Measurements from ENCODE around the gene YWHAH.

YWHAH gene

GRCh38 chr22:31926969-31927368 is 17.4 kb upstream of the YWHAH start:
- H3K4me2 ChIP-seq (ENCODE audit: low read depth, low read length, poor library complexity, severe bottlenecking), result no peak overlapping the region
- no peak overlapping the region for H3K9ac ChIP-seq (ENCODE audit: low read length)
- TF ChIP-seq, protein P1, sequence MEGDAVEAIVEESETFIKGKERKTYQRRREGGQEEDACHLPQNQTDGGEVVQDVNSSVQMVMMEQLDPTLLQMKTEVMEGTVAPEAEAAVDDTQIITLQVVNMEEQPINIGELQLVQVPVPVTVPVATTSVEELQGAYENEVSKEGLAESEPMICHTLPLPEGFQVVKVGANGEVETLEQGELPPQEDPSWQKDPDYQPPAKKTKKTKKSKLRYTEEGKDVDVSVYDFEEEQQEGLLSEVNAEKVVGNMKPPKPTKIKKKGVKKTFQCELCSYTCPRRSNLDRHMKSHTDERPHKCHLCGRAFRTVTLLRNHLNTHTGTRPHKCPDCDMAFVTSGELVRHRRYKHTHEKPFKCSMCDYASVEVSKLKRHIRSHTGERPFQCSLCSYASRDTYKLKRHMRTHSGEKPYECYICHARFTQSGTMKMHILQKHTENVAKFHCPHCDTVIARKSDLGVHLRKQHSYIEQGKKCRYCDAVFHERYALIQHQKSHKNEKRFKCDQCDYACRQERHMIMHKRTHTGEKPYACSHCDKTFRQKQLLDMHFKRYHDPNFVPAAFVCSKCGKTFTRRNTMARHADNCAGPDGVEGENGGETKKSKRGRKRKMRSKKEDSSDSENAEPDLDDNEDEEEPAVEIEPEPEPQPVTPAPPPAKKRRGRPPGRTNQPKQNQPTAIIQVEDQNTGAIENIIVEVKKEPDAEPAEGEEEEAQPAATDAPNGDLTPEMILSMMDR (IDR thresholded peaks at IDR 0.05; ENCODE audit: insufficient read depth, low read length, poor library complexity, severe bottlenecking), result no peak
- no peak for TF ChIP-seq EZH2phosphoT487 (conservative IDR thresholded peaks at IDR 0.05; ENCODE audit: low read length)
- H3K9me3 ChIP-seq (ENCODE audit: insufficient read depth, low read length), result no peaks in the 10 kb centered on the region
- H3K27me3 ChIP-seq (ENCODE audit: low read length), result no peaks in the 10 kb centered on the region
- H4K20me1 ChIP-seq (ENCODE audit: low read depth, low read length), result no peaks in the 10 kb centered on the region
- no peaks in the 10 kb centered on the region for H3K9me2 ChIP-seq (replicated peaks; ENCODE audit: insufficient read depth, low read length)
- H3K27ac ChIP-seq (ENCODE audit: low read depth, low read length), result no peak overlapping the region
- H3K4me3 ChIP-seq (ENCODE audit: insufficient read depth, low read length, poor library complexity, severe bottlenecking), result no peak overlapping the region
- no peaks in the 10 kb centered on the region for H3F3A ChIP-seq (ENCODE audit: insufficient read depth)
- H3K36me3 ChIP-seq (ENCODE audit: low read length), result no peaks in the 10 kb centered on the region
- no peak overlapping the region for H2AFZ ChIP-seq (ENCODE audit: low read depth, low read length, severe bottlenecking)
- H3K79me2 ChIP-seq (ENCODE audit: insufficient read depth, low read length), result no peaks in the 10 kb centered on the region

GRCh38 chr22:31927562-31927961 is 16.8 kb upstream of the YWHAH start:
- Histone ChIP-seq H4K20me1 (ENCODE audit: low read depth, low read length) (no peaks in the 10 kb centered on the region), H2AFZ (ENCODE audit: low read depth, low read length, severe bottlenecking) (no peak overlapping the region), H3K9ac (ENCODE audit: low read length) (no peak overlapping the region), H3K27ac (ENCODE audit: low read depth, low read length) (no peak overlapping the region), H3K27me3 (ENCODE audit: low read length) (no peaks in the 10 kb centered on the region), H3F3A (ENCODE audit: insufficient read depth) (no peaks in the 10 kb centered on the region), H3K9me2 (replicated peaks; ENCODE audit: insufficient read depth, low read length) (no peaks in the 10 kb centered on the region), H3K4me2 (ENCODE audit: low read depth, low read length, poor library complexity, severe bottlenecking) (no peak overlapping the region), H3K79me2 (ENCODE audit: insufficient read depth, low read length) (no peaks in the 10 kb centered on the region), H3K4me3 (ENCODE audit: insufficient read depth, low read length, poor library complexity, severe bottlenecking) (no peak overlapping the region), H3K36me3 (ENCODE audit: low read length) (no peaks in the 10 kb centered on the region), H3K9me3 (ENCODE audit: insufficient read depth, low read length) (no peaks in the 10 kb centered on the region)
- TF ChIP-seq, protein P1 (IDR thresholded peaks at IDR 0.05; ENCODE audit: insufficient read depth, low read length, poor library complexity, severe bottlenecking), result no peak
- no peak for TF ChIP-seq EZH2phosphoT487 (conservative IDR thresholded peaks at IDR 0.05; ENCODE audit: low read length)

GRCh38 chr22:31929167-31929930 is 15.0 kb upstream of the YWHAH start:
- no peak overlapping the region for H2AFZ ChIP-seq (ENCODE audit: low read depth, low read length, severe bottlenecking)
- H3K36me3 ChIP-seq (ENCODE audit: low read length), result no peaks in the 10 kb centered on the region
- H4K20me1 ChIP-seq (ENCODE audit: low read depth, low read length), result no peaks in the 10 kb centered on the region
- H3F3A ChIP-seq (ENCODE audit: insufficient read depth), result no peaks in the 10 kb centered on the region
- H3K9me2 ChIP-seq (replicated peaks; ENCODE audit: insufficient read depth, low read length), result no peaks in the 10 kb centered on the region
- H3K27ac ChIP-seq (ENCODE audit: low read depth, low read length), result no peak overlapping the region
- no peaks in the 10 kb centered on the region for H3K27me3 ChIP-seq (ENCODE audit: low read length)
- H3K4me3 ChIP-seq (ENCODE audit: insufficient read depth, low read length, poor library complexity, severe bottlenecking), result no peak overlapping the region
- H3K9me3 ChIP-seq (ENCODE audit: insufficient read depth, low read length), result no peaks in the 10 kb centered on the region
- H3K4me2 ChIP-seq (ENCODE audit: low read depth, low read length, poor library complexity, severe bottlenecking), result no peak overlapping the region
- H3K79me2 ChIP-seq (ENCODE audit: insufficient read depth, low read length), result no peaks in the 10 kb centered on the region
- TF ChIP-seq, protein P1 (IDR thresholded peaks at IDR 0.05; ENCODE audit: insufficient read depth, low read length, poor library complexity, severe bottlenecking), result no peak
- no peak for TF ChIP-seq EZH2phosphoT487 (conservative IDR thresholded peaks at IDR 0.05; ENCODE audit: low read length)
- H3K9ac ChIP-seq (ENCODE audit: low read length), result no peak overlapping the region
